ENCODE data around the gene MYO1D. TPM values are rescaled to one million over a fixed set of nuclear protein-coding genes. Genes with fewer than 3 reads are reported as not detected.

Gene MYO1D
- total RNA-seq, 1 experiment from 2014 or later, result 206 TPM

GRCh38 chr17:32565401-32565800 is 311.5 kb downstream of the MYO1D start:
- no peaks in the 10 kb centered on the region for H3K27me3 ChIP-seq (replicated peaks; ENCODE audit: control insufficient read depth, insufficient read depth, low read length)
- intact Hi-C loops (cut with micrococcal nuclease; ENCODE audit: unreplicated experiment), result no loop called here
- ChIA-PET CTCF (interaction anchor here (0.6 kb wide), 1 partner anchor 21 kb away, joined by 4 read pairs; no protein-coding TSS in a partner anchor), POLR2A (interaction anchor here (0.6 kb wide), 1 partner anchor 17 kb away, joined by 4 read pairs; no protein-coding TSS in a partner anchor)
- no peaks in the 10 kb centered on the region; the same call in 1 of the 2 replicates for H3K4me1 ChIP-seq
- no peak for DNase-seq
- Mint-ChIP-seq H3K27me3 (ENCODE audit: insufficient read depth, unreplicated experiment) (no peaks in the 10 kb centered on the region), H3K4me1 (ENCODE audit: low read depth, unreplicated experiment) (no peaks in the 10 kb centered on the region), H3K4me3 (ENCODE audit: unreplicated experiment) (no peak overlapping the region), H3K27ac (ENCODE audit: unreplicated experiment) (no peak overlapping the region), H3K9me3 (ENCODE audit: unreplicated experiment) (no peaks in the 10 kb centered on the region), H3K36me3 (ENCODE audit: insufficient read depth, unreplicated experiment) (peaks cover 50% of the 10 kb centered on the region)
- no peak for TF ChIP-seq CTCF (IDR thresholded peaks at IDR 0.05; ENCODE audit: insufficient read depth in 1 of 2, low read depth in 1 of 2, low read length in 1 of 2, severe bottlenecking in 1 of 2, unreplicated experiment in 1 of 2)
- H3K36me3 ChIP-seq (ENCODE audit: control insufficient read depth, insufficient read depth, low read length), result peaks cover 3% of the 10 kb centered on the region; the same call in 1 of the 2 replicates
- BruUV-seq (replicated peaks), result no TSS peak
- no peaks in the 10 kb centered on the region for H3K9me3 ChIP-seq
- no peak overlapping the region for H3K4me3 ChIP-seq (ENCODE audit: low read depth, low read length)

GRCh38 chr17:32564325-32564724 is 312.6 kb downstream of the MYO1D start:
- no peaks in the 10 kb centered on the region; the same call in 1 of the 2 replicates for H3K4me1 ChIP-seq
- no peaks in the 10 kb centered on the region for H3K4me1 Mint-ChIP-seq (ENCODE audit: low read depth, unreplicated experiment)
- H3K4me3 ChIP-seq (ENCODE audit: low read depth, low read length), result no peak overlapping the region
- no peaks in the 10 kb centered on the region for H3K27me3 Mint-ChIP-seq (ENCODE audit: insufficient read depth, unreplicated experiment)
- TF ChIP-seq CTCF (IDR thresholded peaks at IDR 0.05; ENCODE audit: insufficient read depth in 1 of 2, low read depth in 1 of 2, low read length in 1 of 2, severe bottlenecking in 1 of 2, unreplicated experiment in 1 of 2), result no peak
- H3K4me3 Mint-ChIP-seq (ENCODE audit: unreplicated experiment), result no peak overlapping the region
- peaks cover 50% of the 10 kb centered on the region for H3K36me3 Mint-ChIP-seq (ENCODE audit: insufficient read depth, unreplicated experiment)
- no peaks in the 10 kb centered on the region for H3K27me3 ChIP-seq (replicated peaks; ENCODE audit: control insufficient read depth, insufficient read depth, low read length)
- H3K27ac Mint-ChIP-seq (ENCODE audit: unreplicated experiment), result no peak overlapping the region
- no peaks in the 10 kb centered on the region for H3K9me3 Mint-ChIP-seq (ENCODE audit: unreplicated experiment)
- TSS peak; percentile 7 for BruUV-seq (replicated peaks)
- no peaks in the 10 kb centered on the region for H3K9me3 ChIP-seq
- intact Hi-C loops (cut with micrococcal nuclease; ENCODE audit: unreplicated experiment), result no loop called here
- H3K36me3 ChIP-seq (ENCODE audit: control insufficient read depth, insufficient read depth, low read length), result peaks cover 3% of the 10 kb centered on the region; the same call in 1 of the 2 replicates
- ChIA-PET CTCF (no interaction called here), POLR2A (no interaction called here)
- no peak for DNase-seq

GRCh38 chr17:32563583-32563982 is 313.3 kb downstream of the MYO1D start:
- Mint-ChIP-seq H3K4me3 (ENCODE audit: unreplicated experiment) (no peak overlapping the region), H3K36me3 (ENCODE audit: insufficient read depth, unreplicated experiment) (peaks cover 55% of the 10 kb centered on the region), H3K27me3 (ENCODE audit: insufficient read depth, unreplicated experiment) (no peaks in the 10 kb centered on the region), H3K27ac (ENCODE audit: unreplicated experiment) (no peak overlapping the region), H3K4me1 (ENCODE audit: low read depth, unreplicated experiment) (no peaks in the 10 kb centered on the region), H3K9me3 (ENCODE audit: unreplicated experiment) (no peaks in the 10 kb centered on the region)
- ChIA-PET CTCF (no interaction called here), POLR2A (no interaction called here)
- Histone ChIP-seq H3K4me1 (no peaks in the 10 kb centered on the region; the same call in 1 of the 2 replicates), H3K36me3 (ENCODE audit: control insufficient read depth, insufficient read depth, low read length) (peaks cover 3% of the 10 kb centered on the region; the same call in 1 of the 2 replicates), H3K4me3 (ENCODE audit: low read depth, low read length) (no peak overlapping the region), H3K27me3 (replicated peaks; ENCODE audit: control insufficient read depth, insufficient read depth, low read length) (no peaks in the 10 kb centered on the region), H3K9me3 (no peaks in the 10 kb centered on the region)
- no peak for DNase-seq
- TF ChIP-seq CTCF (IDR thresholded peaks at IDR 0.05; ENCODE audit: insufficient read depth in 1 of 2, low read depth in 1 of 2, low read length in 1 of 2, severe bottlenecking in 1 of 2, unreplicated experiment in 1 of 2), result no peak
- intact Hi-C loops (cut with micrococcal nuclease; ENCODE audit: unreplicated experiment), result no loop called here
- no TSS peak for BruUV-seq (replicated peaks)
